Right lobe of liver (tissue), 4 donors: Measurements from ENCODE around the gene CACNA1B.

Experiments used
- CTCF ChIP-seq, 4 donors: fragments of 200-600 bp in 3 of 4; fragments of 450-650 bp in 1 of 4; IDR thresholded peaks; one replicate each; pipeline versions ENCODE4 v1.5.1 to v1.8.0; 2016 to 2022; ENCODE audit warnings: antibody characterized with exemption in 4 of 4, mild to moderate bottlenecking in 2 of 4
- POLR2A ChIP-seq: fragments of 450-650 bp; IDR thresholded peaks from one replicate; pipeline ENCODE4 v1.6.1; 2017; ENCODE audit warnings: antibody characterized with exemption, mild to moderate bottlenecking
- donor health status: DM: no; HTN: no; CAD: no.
- donor health status: DM: no; HTN: no; CAD: no.
- donor health status: DM: no; HTN: yes; CAD: no.

- TF ChIP-seq CTCF (IDR thresholded peaks at IDR 0.05) (no peak), POLR2A (no peak)
Measured at GRCh38 chr9:137882506-137882821, 4.9 kb downstream of the CACNA1B start.
